ENCODE data around the gene ZNF778. TPM values are rescaled to one million over a fixed set of nuclear protein-coding genes. Genes with fewer than 3 reads are reported as not detected.

ZNF778 gene
- total and polyA plus RNA-seq, 2 of the 13 experiments (the other 11 are each of a cell fraction or from before 2014, with no cell fraction given) = 3.8 to 7.2 TPM

- TF ChIP-seq ZZZ3 (CRISPR knock-in tag; IDR thresholded peaks at IDR 0.05; ENCODE audit: borderline replicate concordance) (no peak), SAFB2 (CRISPR knock-in tag; IDR thresholded peaks at IDR 0.05; ENCODE audit: borderline replicate concordance, low read depth) (peak; percentile 70; the same call in 1 of the 2 replicates), IKZF4 (CRISPR knock-in tag; IDR thresholded peaks at IDR 0.05; ENCODE audit: borderline replicate concordance, low read depth, not compliant biosample characterization) (no peak), SNAPC4 (CRISPR knock-in tag; IDR thresholded peaks at IDR 0.05) (peak; percentile 84), ZNF558 (CRISPR knock-in tag; IDR thresholded peaks at IDR 0.05; ENCODE audit: borderline replicate concordance) (no peak), KDM5B (CRISPR knock-in tag; IDR thresholded peaks at IDR 0.05; ENCODE audit: borderline replicate concordance) (peak; percentile 76), SP5 (CRISPR knock-in tag; IDR thresholded peaks at IDR 0.05; ENCODE audit: borderline replicate concordance, low read depth) (peak; percentile 91), CHD2 (IDR thresholded peaks at IDR 0.05; ENCODE audit: low read depth, low read length) (peak; percentile 27; the same call in 1 of the 2 replicates), CEBPB (IDR thresholded peaks at IDR 0.05; ENCODE audit: borderline replicate concordance, low read depth, low read length) (peak; percentile 79; the same call in 1 of the 2 replicates), NR2F2 (IDR thresholded peaks at IDR 0.05; ENCODE audit: borderline replicate concordance, low read depth) (peak; percentile 84), HIC2 (CRISPR knock-in tag; IDR thresholded peaks at IDR 0.05; ENCODE audit: low read depth) (peak; percentile 81), ZNF850 (CRISPR knock-in tag; conservative IDR thresholded peaks at IDR 0.05) (no peak), SKI (IDR thresholded peaks at IDR 0.05; ENCODE audit: partially characterized antibody) (peak; percentile 38), ZNF451 (CRISPR knock-in tag; IDR thresholded peaks at IDR 0.05) (peak; percentile 86), ZBTB21 (CRISPR knock-in tag; IDR thresholded peaks at IDR 0.05) (peak; percentile 65; the same call in 1 of the 2 replicates), ETV6 (CRISPR knock-in tag; conservative IDR thresholded peaks at IDR 0.05) (peak; percentile 71), PBX2 (CRISPR knock-in tag; IDR thresholded peaks at IDR 0.05) (no peak), YEATS4 (CRISPR knock-in tag; IDR thresholded peaks at IDR 0.05; ENCODE audit: borderline replicate concordance) (peak; percentile 55; the same call in 1 of the 2 replicates)
- TF ChIP-seq, protein P1, sequence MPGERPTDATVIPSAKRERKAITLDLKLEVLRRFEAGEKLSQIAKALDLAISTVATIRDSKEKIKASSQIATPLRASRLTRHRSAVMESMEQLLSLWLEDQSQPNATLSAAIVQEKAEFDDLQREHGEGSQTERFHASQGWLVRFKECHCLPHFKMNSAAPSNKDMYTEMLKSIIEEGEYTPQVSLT (CRISPR knock-in tag; IDR thresholded peaks at IDR 0.05; ENCODE audit: borderline replicate concordance, low read depth) = 0 out of 2 replicates have a peak, but pooled peaks have one; percentile 54
Observed at GRCh38 chr16:89200124-89200849, 17.2 kb upstream of the ZNF778 start, which contains the start of gene SLC22A31 (continued).

All from HepG2 (cell line).